Amniotic stem cell (primary cell): Measurements from ENCODE around the gene DTWD1.
"Not testable (repeated sequence)": the region's sequence is repeated elsewhere in the genome, so short reads cannot be mapped to it uniquely, and the experiment has no call there.

ENCODE experiments used
- DNase-seq: peaks from one replicate; lab custom pipeline; 2025; lab: John Stamatoyannopoulos, UW

Gene DTWD1

GRCh38 chr15:49646891-49647290 lies 26.0 kb downstream of the DTWD1 start:
- no peak for DNase-seq

GRCh38 chr15:49649987-49650386 lies 29.1 kb downstream of the DTWD1 start:
- DNase-seq, result no peak

GRCh38 chr15:49650676-49651075 lies 29.8 kb downstream of the DTWD1 start:
- DNase-seq, result no peak

- no peak for DNase-seq
These were observed 32.1 kb downstream of the DTWD1 start for GRCh38 chr15:49652922-49653321.

- DNase-seq, result no peak
These were observed 35.9 kb downstream of the DTWD1 start for GRCh38 chr15:49656734-49657133.

- no peak for DNase-seq
These were observed 43.9 kb downstream of the DTWD1 start for GRCh38 chr15:49664716-49665115.

GRCh38 chr15:49666486-49666885 lies 45.6 kb downstream of the DTWD1 start:
- not testable (repeated sequence) for DNase-seq

- DNase-seq, result no peak
These were observed 48.4 kb downstream of the DTWD1 start for GRCh38 chr15:49669288-49669687.

- no peak for DNase-seq
These were observed 53.0 kb downstream of the DTWD1 start for GRCh38 chr15:49673861-49674260.

- DNase-seq, result no peak
These were observed 53.5 kb downstream of the DTWD1 start for GRCh38 chr15:49674370-49674769.

- DNase-seq, result peak; percentile 11
These were observed 54.2 kb downstream of the DTWD1 start for GRCh38 chr15:49675041-49675440.

GRCh38 chr15:49678655-49679054 lies 57.8 kb downstream of the DTWD1 start:
- DNase-seq, result no peak

- DNase-seq, result no peak
These were observed 65.8 kb downstream of the DTWD1 start for GRCh38 chr15:49686599-49686998.

GRCh38 chr15:49688135-49688790 lies 67.4 kb downstream of the DTWD1 start:
- no peak for DNase-seq

GRCh38 chr15:49692514-49693090 lies 71.8 kb downstream of the DTWD1 start:
- no peak for DNase-seq

- DNase-seq, result no peak
These were observed 72.7 kb downstream of the DTWD1 start for GRCh38 chr15:49693498-49693897.

- no peak for DNase-seq
These were observed 75.6 kb downstream of the DTWD1 start for GRCh38 chr15:49696433-49696832.

GRCh38 chr15:49697121-49697520 lies 76.3 kb downstream of the DTWD1 start:
- DNase-seq, result no peak

- DNase-seq, result not testable (repeated sequence)
These were observed 82.1 kb downstream of the DTWD1 start for GRCh38 chr15:49702982-49703381.
